ENCODE measurements around the gene RAB27A. TPM values are rescaled to one million over a fixed set of nuclear protein-coding genes. Genes with fewer than 3 reads are reported as not detected.

RAB27A gene
- total RNA-seq, 1 experiment from 2014 or later, result 28.9 TPM

DNA sequence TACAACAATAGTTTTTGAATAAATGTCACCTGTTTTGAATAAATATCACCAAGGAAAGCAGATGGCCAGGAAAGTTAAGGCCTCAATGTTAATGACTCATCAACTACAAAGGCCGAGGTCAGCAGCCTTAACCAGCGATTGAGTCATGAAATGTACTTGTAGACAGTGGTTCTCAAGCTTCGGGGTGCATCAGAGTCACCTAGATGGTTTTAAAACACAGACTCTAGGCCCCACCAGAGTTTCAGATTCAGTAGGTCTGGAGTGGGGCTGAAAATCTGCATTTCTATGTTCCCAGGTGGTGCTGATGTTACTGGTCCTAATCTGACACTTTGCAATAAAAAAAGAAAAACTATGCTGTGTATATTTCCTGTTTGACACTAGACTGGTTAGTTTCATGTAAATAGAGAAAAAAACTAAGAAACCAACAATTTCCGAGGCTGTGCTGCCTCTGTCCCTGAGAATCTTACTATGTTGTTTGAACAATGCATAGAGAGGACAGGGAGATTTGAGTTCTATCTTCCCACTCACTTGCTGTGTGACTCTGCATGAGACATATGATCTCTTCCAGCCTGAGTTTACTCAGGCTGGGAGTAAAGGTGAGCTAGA, 9.8 kb downstream of the RAB27A start:
- Mint-ChIP-seq H3K27me3 (ENCODE audit: unreplicated experiment) (no peaks in the 10 kb centered on the region), H3K4me1 (ENCODE audit: low read depth, unreplicated experiment) (peaks cover 34% of the 10 kb centered on the region), H3K9me3 (ENCODE audit: low read depth, unreplicated experiment) (no peaks in the 10 kb centered on the region), H3K27ac (ENCODE audit: unreplicated experiment) (peak overlapping the region; percentile 29), H3K36me3 (ENCODE audit: insufficient read depth, unreplicated experiment) (no peaks in the 10 kb centered on the region), H3K4me3 (ENCODE audit: low read depth, unreplicated experiment) (no peak overlapping the region)
- intact Hi-C loops (cut with micrococcal nuclease; ENCODE audit: unreplicated experiment), result loop anchor here (10.0 kb wide), 1 partner anchor 1315 kb away; no protein-coding TSS in a partner anchor
- peak; percentile 47 for DNase-seq
- TF ChIP-seq, protein P1, sequence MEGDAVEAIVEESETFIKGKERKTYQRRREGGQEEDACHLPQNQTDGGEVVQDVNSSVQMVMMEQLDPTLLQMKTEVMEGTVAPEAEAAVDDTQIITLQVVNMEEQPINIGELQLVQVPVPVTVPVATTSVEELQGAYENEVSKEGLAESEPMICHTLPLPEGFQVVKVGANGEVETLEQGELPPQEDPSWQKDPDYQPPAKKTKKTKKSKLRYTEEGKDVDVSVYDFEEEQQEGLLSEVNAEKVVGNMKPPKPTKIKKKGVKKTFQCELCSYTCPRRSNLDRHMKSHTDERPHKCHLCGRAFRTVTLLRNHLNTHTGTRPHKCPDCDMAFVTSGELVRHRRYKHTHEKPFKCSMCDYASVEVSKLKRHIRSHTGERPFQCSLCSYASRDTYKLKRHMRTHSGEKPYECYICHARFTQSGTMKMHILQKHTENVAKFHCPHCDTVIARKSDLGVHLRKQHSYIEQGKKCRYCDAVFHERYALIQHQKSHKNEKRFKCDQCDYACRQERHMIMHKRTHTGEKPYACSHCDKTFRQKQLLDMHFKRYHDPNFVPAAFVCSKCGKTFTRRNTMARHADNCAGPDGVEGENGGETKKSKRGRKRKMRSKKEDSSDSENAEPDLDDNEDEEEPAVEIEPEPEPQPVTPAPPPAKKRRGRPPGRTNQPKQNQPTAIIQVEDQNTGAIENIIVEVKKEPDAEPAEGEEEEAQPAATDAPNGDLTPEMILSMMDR (IDR thresholded peaks at IDR 0.05; ENCODE audit: unreplicated experiment), result no peak
- CTCF ChIA-PET, result interaction anchor here (0.6 kb wide), 1 partner anchor 27 kb away, joined by 3 read pairs; no protein-coding TSS in a partner anchor
- no TSS peak for BruUV-seq (replicated peaks)

DNA sequence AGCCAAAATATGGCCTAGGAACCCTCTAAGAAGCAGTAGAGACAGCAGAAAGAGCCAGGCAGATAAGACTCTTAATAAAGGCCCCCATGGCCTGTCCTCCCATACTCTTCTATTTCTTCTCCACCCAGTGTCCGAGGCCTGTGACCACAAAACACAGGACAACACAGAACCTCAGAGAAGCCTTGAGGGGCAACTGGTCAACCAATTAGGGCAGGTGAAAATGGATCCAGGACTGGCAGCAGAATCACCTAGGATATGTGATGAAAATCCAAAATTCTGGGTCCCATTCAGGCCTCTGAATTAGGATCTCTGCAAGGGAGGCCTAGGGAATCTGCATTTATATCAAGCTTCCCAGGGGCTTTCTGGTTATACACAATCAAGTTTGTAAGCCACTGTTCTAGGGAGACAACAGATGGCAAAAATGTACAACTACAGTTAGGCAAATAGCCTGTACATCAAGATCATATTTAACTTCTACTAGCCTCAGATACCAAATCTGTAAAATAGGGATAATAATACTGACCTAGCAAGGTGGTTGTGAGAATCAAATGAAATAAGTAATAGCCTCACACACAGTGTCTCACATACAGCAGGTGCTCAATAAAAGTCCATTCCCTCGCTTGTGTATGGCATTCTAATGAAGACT, 10.4 kb downstream of the RAB27A start:
- H3K4me3 Mint-ChIP-seq (ENCODE audit: low read depth, unreplicated experiment), result no peak overlapping the region
- TF ChIP-seq, protein P1 (IDR thresholded peaks at IDR 0.05; ENCODE audit: unreplicated experiment), result no peak
- CTCF ChIA-PET, result interaction anchor here (0.7 kb wide), 1 partner anchor 9 kb away, joined by 3 read pairs; no protein-coding TSS in a partner anchor
- no TSS peak for BruUV-seq (replicated peaks)
- peaks cover 34% of the 10 kb centered on the region for H3K4me1 Mint-ChIP-seq (ENCODE audit: low read depth, unreplicated experiment)
- H3K27ac Mint-ChIP-seq (ENCODE audit: unreplicated experiment), result peak overlapping the region; percentile 29
- no peaks in the 10 kb centered on the region for H3K27me3 Mint-ChIP-seq (ENCODE audit: unreplicated experiment)
- no peak for DNase-seq
- H3K9me3 Mint-ChIP-seq (ENCODE audit: low read depth, unreplicated experiment), result no peaks in the 10 kb centered on the region
- intact Hi-C loops (cut with micrococcal nuclease; ENCODE audit: unreplicated experiment), result no loop called here
- no peaks in the 10 kb centered on the region for H3K36me3 Mint-ChIP-seq (ENCODE audit: insufficient read depth, unreplicated experiment)

DNA sequence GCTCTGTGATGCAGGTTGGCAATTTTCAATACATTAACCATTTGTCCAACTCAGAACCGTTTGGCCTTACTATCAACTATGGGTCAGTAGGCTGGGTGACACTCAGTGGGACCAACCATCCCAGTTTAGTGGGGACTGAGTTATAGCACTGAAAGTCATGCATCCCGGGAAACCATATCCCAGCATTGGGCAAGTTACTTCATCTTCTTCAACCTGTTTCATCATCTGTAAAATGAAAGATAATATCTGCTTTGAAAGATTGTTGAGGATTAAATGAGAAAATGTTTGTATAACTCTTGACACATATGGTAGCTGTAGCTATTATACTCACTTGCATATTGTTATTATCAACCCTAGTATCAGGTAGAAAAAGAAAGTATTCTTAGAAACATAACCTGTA, 11.9 kb downstream of the RAB27A start:
- CTCF ChIA-PET, result no interaction called here
- no TSS peak for BruUV-seq (replicated peaks)
- no peaks in the 10 kb centered on the region for H3K36me3 Mint-ChIP-seq (ENCODE audit: insufficient read depth, unreplicated experiment)

DNA sequence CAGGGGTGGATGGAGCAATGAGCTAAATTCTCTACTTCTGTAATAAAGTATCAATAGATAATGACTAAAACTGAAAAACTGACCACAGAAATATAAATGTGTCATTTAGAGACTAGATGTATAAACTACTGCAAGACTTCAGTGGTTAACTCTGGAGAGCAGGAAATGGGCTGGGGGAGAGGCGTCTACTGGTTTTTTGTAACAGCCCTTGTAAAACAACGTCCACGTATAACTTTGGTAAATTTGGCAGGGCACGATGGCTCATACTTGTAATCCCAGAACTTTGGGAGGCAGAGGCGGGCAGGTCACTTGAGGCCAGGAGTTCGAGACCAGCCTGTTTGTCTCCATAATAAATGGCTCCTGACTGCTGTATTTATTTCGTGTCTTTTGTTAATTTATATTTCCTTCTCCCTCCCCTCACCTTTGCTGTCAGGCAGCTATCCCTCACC, 12.5 kb downstream of the RAB27A start:
- no peaks in the 10 kb centered on the region for H3K36me3 Mint-ChIP-seq (ENCODE audit: insufficient read depth, unreplicated experiment)
- CTCF ChIA-PET, result no interaction called here
- no peaks in the 10 kb centered on the region for H3K9me3 Mint-ChIP-seq (ENCODE audit: low read depth, unreplicated experiment)
- TF ChIP-seq, protein P1 (IDR thresholded peaks at IDR 0.05; ENCODE audit: unreplicated experiment), result no peak
- peaks cover 20% of the 10 kb centered on the region for H3K4me1 Mint-ChIP-seq (ENCODE audit: low read depth, unreplicated experiment)
- no peaks in the 10 kb centered on the region for H3K27me3 Mint-ChIP-seq (ENCODE audit: unreplicated experiment)
- BruUV-seq (replicated peaks), result no TSS peak
- intact Hi-C loops (cut with micrococcal nuclease; ENCODE audit: unreplicated experiment), result no loop called here
- no peak overlapping the region for H3K4me3 Mint-ChIP-seq (ENCODE audit: low read depth, unreplicated experiment)
- H3K27ac Mint-ChIP-seq (ENCODE audit: unreplicated experiment), result no peak overlapping the region
- DNase-seq, result no peak

More for the DNA sequence above, 11.9 kb downstream of the RAB27A start:
- DNase-seq, result no peak
- H3K4me3 Mint-ChIP-seq (ENCODE audit: low read depth, unreplicated experiment), result no peak overlapping the region
- intact Hi-C loops (cut with micrococcal nuclease; ENCODE audit: unreplicated experiment), result no loop called here
- H3K27me3 Mint-ChIP-seq (ENCODE audit: unreplicated experiment), result no peaks in the 10 kb centered on the region
- TF ChIP-seq, protein P1 (IDR thresholded peaks at IDR 0.05; ENCODE audit: unreplicated experiment), result no peak
- H3K9me3 Mint-ChIP-seq (ENCODE audit: low read depth, unreplicated experiment), result no peaks in the 10 kb centered on the region
- H3K27ac Mint-ChIP-seq (ENCODE audit: unreplicated experiment), result no peak overlapping the region
- peaks cover 26% of the 10 kb centered on the region for H3K4me1 Mint-ChIP-seq (ENCODE audit: low read depth, unreplicated experiment)
